Hepatocyte (in vitro differentiated cells): ENCODE results near the gene SPEG. TPM values are rescaled to one million over a fixed set of nuclear protein-coding genes. Genes with fewer than 3 reads are reported as not detected.

ENCODE experiments used
- DNase-seq: peaks from one replicate; pipeline ENCODE4 v3.0.0-alpha.2; 2016; ENCODE audit warnings: low spot score
- H2AFZ ChIP-seq: fragments of 200-600 bp; sonication (generic); 2 replicates; pipeline ENCODE4 v1.6.0; 2016; ENCODE audit warnings: antibody characterized with exemption, mild to moderate bottlenecking
- H3K27ac ChIP-seq: fragments of 200-600 bp; sonication (generic); 2 replicates; pipeline ENCODE4 v1.5.1; 2016; ENCODE audit warnings: mild to moderate bottlenecking
- H3K27me3 ChIP-seq: fragments of 200-600 bp; sonication (generic); 2 replicates; pipeline ENCODE4 v1.6.1; 2016
- H3K36me3 ChIP-seq: fragments of 200-600 bp; sonication (generic); replicated peaks from 2 replicates; pipeline ENCODE4 v1.5.1; 2016; ENCODE audit warnings: low read depth; ENCODE audit not compliant: insufficient read depth
- H3K4me1 ChIP-seq: fragments of 200-600 bp; sonication (generic); 2 replicates; pipeline ENCODE4 v1.5.1; 2016; ENCODE audit warnings: mild to moderate bottlenecking, moderate library complexity; ENCODE audit not compliant: insufficient read depth
- H3K4me2 ChIP-seq: fragments of 200-600 bp; sonication (generic); 2 replicates; pipeline ENCODE4 v1.6.0; 2016
- H3K4me3 ChIP-seq: fragments of 200-600 bp; sonication (generic); 2 replicates; pipeline ENCODE4 v1.5.1; 2016; ENCODE audit warnings: mild to moderate bottlenecking
- H3K79me2 ChIP-seq: fragments of 200-600 bp; sonication (generic); 2 replicates; pipeline ENCODE4 v1.6.0; 2017; ENCODE audit warnings: mild to moderate bottlenecking
- H3K9me2 ChIP-seq: fragments of 200-600 bp; sonication (generic); replicated peaks from 2 replicates; pipeline ENCODE4 v1.6.0; 2017; ENCODE audit warnings: mild to moderate bottlenecking; ENCODE audit not compliant: insufficient read depth
- H3K9me3 ChIP-seq: fragments of 200-600 bp; sonication (generic); 2 replicates; pipeline ENCODE4 v1.5.1; 2016; ENCODE audit warnings: low read depth, mild to moderate bottlenecking
- H4K20me1 ChIP-seq: fragments of 200-600 bp; sonication (generic); 2 replicates; pipeline ENCODE4 v1.6.0; 2016; ENCODE audit warnings: mild to moderate bottlenecking; ENCODE audit not compliant: insufficient read depth, poor library complexity, severe bottlenecking
- CTCF ChIP-seq: fragments of 200-600 bp; sonication (generic); IDR thresholded peaks from 2 replicates; pipeline ENCODE4 v1.5.1; 2016; ENCODE audit warnings: antibody characterized with exemption, mild to moderate bottlenecking; ENCODE audit not compliant: poor library complexity
- EZH2 ChIP-seq: fragments of 200-600 bp; sonication (generic); IDR thresholded peaks from 2 replicates; pipeline ENCODE4 v1.6.1; 2016; ENCODE audit warnings: antibody characterized with exemption, mild to moderate bottlenecking, borderline replicate concordance
- EZH2phosphoT487 ChIP-seq: fragments of 200-600 bp; sonication (generic); IDR thresholded peaks from one replicate; pipeline ENCODE4 v1.6.1; 2018; ENCODE audit warnings: antibody characterized with exemption, mild to moderate bottlenecking, low read depth, moderate library complexity; ENCODE audit not compliant: unreplicated experiment, severe bottlenecking
- WGBS: methylation state at CpG from one replicate; pipeline ENCODE4 v1.1.6; 2016; ENCODE audit warnings: low lambda C conversion rate; ENCODE audit errors: missing lambda C conversion rate; 5-methylcytosine and 5-hydroxymethylcytosine counted together
- polyA plus RNA-seq: library from polyadenylated mRNA; unstranded; fragments of >200 nt; fragmentation: Nextera tagmentation; extraction: Ambion mirVana; gene quantifications from 2 replicates; pipeline ENCODE4 v1.2.1, GENCODE V29; 2016
- total RNA-seq: library from RNA; depleted of rRNA; stranded (reverse); fragments of >200 nt; gene quantifications from 2 replicates; pipeline ENCODE4 v1.2.3, GENCODE V29; 2014

The SPEG gene
- total and polyA plus RNA-seq, 2 experiments from 2014 or later = 21.6 to 40.0 TPM

GRCh38 chr2:219408631-219409030 lies 26.0 kb upstream of the SPEG start:
- no peak overlapping the region for H3K4me2 ChIP-seq
- H3K4me3 ChIP-seq = no peak overlapping the region
- H3K79me2 ChIP-seq = no peaks in the 10 kb centered on the region
- no peak overlapping the region for H2AFZ ChIP-seq
- no peak for TF ChIP-seq CTCF
- TF ChIP-seq EZH2 = no peak
- TF ChIP-seq EZH2phosphoT487 = no peak
- no peaks in the 10 kb centered on the region for H4K20me1 ChIP-seq
- H3K27ac ChIP-seq = peak overlapping the region; percentile 77
- peak; percentile 63 for DNase-seq
- no peaks in the 10 kb centered on the region for H3K9me3 ChIP-seq
- H3K27me3 ChIP-seq = no peaks in the 10 kb centered on the region
- no peaks in the 10 kb centered on the region for H3K9me2 ChIP-seq
- H3K4me1 ChIP-seq = peaks cover 15% of the 10 kb centered on the region
- WGBS = 74% methylated on average over 6 of the region's 8 CpGs
- H3K36me3 ChIP-seq = no peaks in the 10 kb centered on the region

- Histone ChIP-seq H4K20me1 (no peaks in the 10 kb centered on the region), H3K9me2 (no peaks in the 10 kb centered on the region), H3K27me3 (no peaks in the 10 kb centered on the region), H3K79me2 (no peaks in the 10 kb centered on the region), H3K36me3 (no peaks in the 10 kb centered on the region), H3K4me3 (no peak overlapping the region), H3K4me1 (peaks cover 9% of the 10 kb centered on the region), H3K4me2 (no peak overlapping the region), H3K9me3 (no peaks in the 10 kb centered on the region), H2AFZ (no peak overlapping the region), H3K27ac (peak overlapping the region; percentile 60)
- no peak for TF ChIP-seq EZH2
- no peak for TF ChIP-seq CTCF
- TF ChIP-seq EZH2phosphoT487 = no peak
- WGBS = 100% methylated on average over 5 of the region's 5 CpGs
- DNase-seq = no peak
These were observed 25.0 kb upstream of the SPEG start for GRCh38 chr2:219409619-219410018.

- Histone ChIP-seq H3K27ac (no peak overlapping the region), H2AFZ (no peak overlapping the region)
- DNase-seq = no peak
These were observed 24.3 kb upstream of the SPEG start for GRCh38 chr2:219410390-219410789.

More at GRCh38 chr2:219410390-219410789, 24.3 kb upstream of the SPEG start:
- Histone ChIP-seq H3K9me3 (no peaks in the 10 kb centered on the region), H3K4me2 (no peak overlapping the region), H3K4me1 (peaks cover 3% of the 10 kb centered on the region), H3K79me2 (no peaks in the 10 kb centered on the region), H4K20me1 (no peaks in the 10 kb centered on the region), H3K36me3 (no peaks in the 10 kb centered on the region), H3K9me2 (no peaks in the 10 kb centered on the region), H3K27me3 (no peaks in the 10 kb centered on the region), H3K4me3 (no peak overlapping the region)
- WGBS = 86% methylated on average over 8 of the region's 8 CpGs
- TF ChIP-seq EZH2phosphoT487 (no peak), CTCF (no peak), EZH2 (no peak)
